OCI-LY1 (cell line): ENCODE measurements around the gene CDH4.

ENCODE experiments used
- H2AFZ ChIP-seq: fragments of 200-600 bp; sonication (generic), shearing (Covaris generic); 2 replicates; pipeline ENCODE4 v1.6.0; 2014; ENCODE audit warnings: antibody characterized with exemption, mild to moderate bottlenecking, low read length
- H3F3A ChIP-seq: fragments of 200-600 bp; sonication (generic), shearing (Covaris generic); 2 replicates; pipeline ENCODE4 v1.6.0; 2014; ENCODE audit warnings: mild to moderate bottlenecking, antibody characterized with exemption, low read length, moderate library complexity; ENCODE audit not compliant: insufficient read depth
- H3K27ac ChIP-seq: fragments of 200-600 bp; sonication (generic); 2 replicates; pipeline ENCODE4 v1.5.1; 2014; ENCODE audit warnings: low read length, mixed run types, mild to moderate bottlenecking, low read depth; ENCODE audit not compliant: poor library complexity, severe bottlenecking
- H3K27me3 ChIP-seq: fragments of 200-600 bp; sonication (generic); 2 replicates; pipeline ENCODE4 v1.6.0; 2014; ENCODE audit warnings: antibody characterized with exemption, mild to moderate bottlenecking, low read length, moderate library complexity; ENCODE audit not compliant: insufficient read depth
- H3K36me3 ChIP-seq: fragments of 200-600 bp; sonication (generic); 2 replicates; pipeline ENCODE4 v1.6.1; 2014; ENCODE audit warnings: mild to moderate bottlenecking, antibody characterized with exemption, low read length, moderate library complexity, mixed read lengths; ENCODE audit not compliant: insufficient read depth
- H3K4me1 ChIP-seq: fragments of 200-600 bp; sonication (generic); 2 replicates; pipeline ENCODE4 v1.5.1; 2014; ENCODE audit warnings: mild to moderate bottlenecking, low read length, moderate library complexity; ENCODE audit not compliant: insufficient read depth, severe bottlenecking
- H3K4me2 ChIP-seq: fragments of 200-600 bp; sonication (generic), shearing (Covaris generic); 2 replicates; pipeline ENCODE4 v1.6.1; 2014; ENCODE audit warnings: low read length
- H3K4me3 ChIP-seq: fragments of 200-600 bp; sonication (generic); 2 replicates; pipeline ENCODE4 v1.5.1; 2014; ENCODE audit warnings: low read length, low read depth, mild to moderate bottlenecking, mixed read lengths; ENCODE audit not compliant: poor library complexity, severe bottlenecking
- H3K79me2 ChIP-seq: fragments of 200-600 bp; shearing (Covaris generic); 2 replicates; pipeline ENCODE4 v1.6.1; 2016; ENCODE audit warnings: mixed run types, low read length, mixed read lengths; ENCODE audit not compliant: insufficient read depth
- H3K9ac ChIP-seq: fragments of 200-600 bp; sonication (generic), shearing (Covaris generic); 2 replicates; pipeline ENCODE4 v1.6.1; 2014; ENCODE audit warnings: mild to moderate bottlenecking, low read length, mixed read lengths
- H3K9me2 ChIP-seq: fragments of 200-600 bp; sonication (generic), shearing (Covaris generic); 2 replicates; pipeline ENCODE4 v1.6.1; 2014; ENCODE audit warnings: low read depth, mild to moderate bottlenecking, low read length, mixed read lengths
- H3K9me3 ChIP-seq: fragments of 200-600 bp; shearing (Covaris generic); 2 replicates; pipeline ENCODE4 v1.6.1; 2014; ENCODE audit warnings: low read length, mixed read lengths
- H4K20me1 ChIP-seq: fragments of 200-600 bp; sonication (generic), shearing (Covaris generic); 2 replicates; pipeline ENCODE4 v1.6.0; 2016; ENCODE audit warnings: mild to moderate bottlenecking, low read length; ENCODE audit not compliant: insufficient read depth
- CTCF ChIP-seq: fragments of 200-600 bp; sonication (generic), shearing (Covaris generic); IDR thresholded peaks from 2 replicates; pipeline ENCODE4 v1.5.1; 2017; ENCODE audit warnings: mild to moderate bottlenecking, antibody characterized with exemption, low read length, moderate library complexity, mixed read lengths
- EZH2 ChIP-seq: fragments of 200-600 bp; sonication (generic), shearing (Covaris generic); IDR thresholded peaks from 2 replicates; pipeline ENCODE4 v1.8.0; 2017; ENCODE audit warnings: borderline replicate concordance, mixed run types, mild to moderate bottlenecking, antibody characterized with exemption, low read length, moderate library complexity, mixed read lengths

CDH4 gene

GRCh38 chr20:61882716-61883615 lies 630.9 kb downstream of the CDH4 start:
- H4K20me1 ChIP-seq = no peaks in the 10 kb centered on the region
- H2AFZ ChIP-seq = no peak overlapping the region
- no peaks in the 10 kb centered on the region for H3K79me2 ChIP-seq
- no peak overlapping the region for H3K4me2 ChIP-seq
- no peaks in the 10 kb centered on the region for H3K9me2 ChIP-seq
- H3F3A ChIP-seq = no peaks in the 10 kb centered on the region
- no peak overlapping the region for H3K9ac ChIP-seq
- H3K36me3 ChIP-seq = no peaks in the 10 kb centered on the region
- H3K4me3 ChIP-seq = no peak overlapping the region
- H3K27ac ChIP-seq = no peak overlapping the region
- H3K9me3 ChIP-seq = no peaks in the 10 kb centered on the region
- TF ChIP-seq EZH2 (no peak), CTCF (no peak)
- no peaks in the 10 kb centered on the region for H3K4me1 ChIP-seq
- 0 out of 2 replicates have a peak, but pooled peaks cover 4% of the 10 kb centered on the region for H3K27me3 ChIP-seq

GRCh38 chr20:61883857-61884393 lies 631.9 kb downstream of the CDH4 start:
- Histone ChIP-seq H3K9ac (no peak overlapping the region), H2AFZ (no peak overlapping the region), H3K36me3 (no peaks in the 10 kb centered on the region), H3K9me3 (no peaks in the 10 kb centered on the region), H4K20me1 (no peaks in the 10 kb centered on the region), H3K4me1 (no peaks in the 10 kb centered on the region), H3K79me2 (no peaks in the 10 kb centered on the region), H3K27me3 (no peaks in the 10 kb centered on the region), H3K27ac (no peak overlapping the region), H3K4me2 (no peak overlapping the region), H3K4me3 (no peak overlapping the region), H3K9me2 (no peaks in the 10 kb centered on the region), H3F3A (no peaks in the 10 kb centered on the region)
- no peak for TF ChIP-seq CTCF
- TF ChIP-seq EZH2 = no peak

- Histone ChIP-seq H3K4me3 (no peak overlapping the region), H3K36me3 (no peaks in the 10 kb centered on the region), H3K27me3 (no peaks in the 10 kb centered on the region), H3K4me2 (no peak overlapping the region), H4K20me1 (no peaks in the 10 kb centered on the region), H3K9me3 (no peaks in the 10 kb centered on the region), H3K4me1 (no peaks in the 10 kb centered on the region), H3F3A (no peaks in the 10 kb centered on the region), H3K79me2 (no peaks in the 10 kb centered on the region), H3K9ac (no peak overlapping the region), H3K27ac (no peak overlapping the region), H3K9me2 (no peaks in the 10 kb centered on the region), H2AFZ (no peak overlapping the region)
- TF ChIP-seq CTCF = peak; percentile 10; the same call in 1 of the 2 replicates
- TF ChIP-seq EZH2 = no peak
Measured at GRCh38 chr20:61884571-61885389, 632.7 kb downstream of the CDH4 start.
